ENCODE results near the gene SYTL1. TPM values are rescaled to one million over a fixed set of nuclear protein-coding genes. Genes with fewer than 3 reads are reported as not detected.

Gene SYTL1
- total RNA-seq, 2 experiments from 2014 or later: 81.7 to 117 TPM

- H3K4me3 ChIP-seq (ENCODE audit: low read depth, low read length, poor library complexity, severe bottlenecking): no peak overlapping the region
- no peak overlapping the region for H3K4me2 ChIP-seq (ENCODE audit: low read length)
- no peaks in the 10 kb centered on the region for H3K9me3 ChIP-seq (ENCODE audit: low read length)
- intact Hi-C loops (cut with micrococcal nuclease; ENCODE audit: unreplicated experiment): loop anchor here (10.0 kb wide), 1 partner anchor 49 kb away; no protein-coding TSS in a partner anchor
- no TSS peak for BruUV-seq (replicated peaks)
- no peak overlapping the region for H2AFZ ChIP-seq (ENCODE audit: low read length)
- ChIA-PET CTCF (ENCODE audit: unreplicated experiment) (no interaction called here), POLR2A (interaction anchor here (0.6 kb wide), 1 partner anchor 32 kb away, joined by 4 read pairs; no protein-coding TSS in a partner anchor)
- no peak overlapping the region for H3K27ac ChIP-seq (ENCODE audit: low read depth, low read length, poor library complexity, severe bottlenecking)
- H3K36me3 ChIP-seq (ENCODE audit: insufficient read depth, low read length): no peaks in the 10 kb centered on the region
- no peak for DNase-seq (ENCODE audit: low spot score)
- no peaks in the 10 kb centered on the region for H4K20me1 ChIP-seq (ENCODE audit: insufficient read depth, low read length)
- no peaks in the 10 kb centered on the region for H3K9me2 ChIP-seq (ENCODE audit: insufficient read depth, low read length)
- peaks cover 11% of the 10 kb centered on the region for H3K4me1 ChIP-seq (ENCODE audit: insufficient read depth, low read length, poor library complexity, severe bottlenecking)
- TF ChIP-seq EZH2phosphoT487 (IDR thresholded peaks at IDR 0.05; ENCODE audit: borderline replicate concordance, low read depth, low read length): no peak
- no peak for TF ChIP-seq CTCF (conservative IDR thresholded peaks at IDR 0.05; ENCODE audit: low read length)
- no peaks in the 10 kb centered on the region for H3K79me2 ChIP-seq (ENCODE audit: insufficient read depth, low read depth, low read length)
Observed at GRCh38 chr1:27306071-27306470, 35.8 kb upstream of the SYTL1 start.

GRCh38 chr1:27306892-27307761 is 34.7 kb upstream of the SYTL1 start:
- Histone ChIP-seq H3K4me3 (ENCODE audit: low read depth, low read length, poor library complexity, severe bottlenecking) (no peak overlapping the region), H3K4me1 (ENCODE audit: insufficient read depth, low read length, poor library complexity, severe bottlenecking) (peaks cover 11% of the 10 kb centered on the region), H3K79me2 (ENCODE audit: insufficient read depth, low read depth, low read length) (no peaks in the 10 kb centered on the region), H3K4me2 (ENCODE audit: low read length) (no peak overlapping the region), H2AFZ (ENCODE audit: low read length) (no peak overlapping the region), H3K27ac (ENCODE audit: low read depth, low read length, poor library complexity, severe bottlenecking) (no peak overlapping the region), H3K9me2 (ENCODE audit: insufficient read depth, low read length) (no peaks in the 10 kb centered on the region), H3K9me3 (ENCODE audit: low read length) (no peaks in the 10 kb centered on the region), H3K36me3 (ENCODE audit: insufficient read depth, low read length) (no peaks in the 10 kb centered on the region), H4K20me1 (ENCODE audit: insufficient read depth, low read length) (no peaks in the 10 kb centered on the region)
- ChIA-PET POLR2A (no interaction called here), CTCF (ENCODE audit: unreplicated experiment) (interaction anchor here (0.5 to 0.6 kb wide), 2 partner anchors 34 to 208 kb away, joined by 3 read pairs; no protein-coding TSS in a partner anchor)
- DNase-seq (ENCODE audit: low spot score): no peak
- BruUV-seq (replicated peaks): no TSS peak
- no peak for TF ChIP-seq EZH2phosphoT487 (IDR thresholded peaks at IDR 0.05; ENCODE audit: borderline replicate concordance, low read depth, low read length)
- peak; percentile 23; the same call in 1 of the 2 replicates for TF ChIP-seq CTCF (conservative IDR thresholded peaks at IDR 0.05; ENCODE audit: low read length)
- intact Hi-C loops (cut with micrococcal nuclease; ENCODE audit: unreplicated experiment): loop anchor here (10.0 kb wide), 1 partner anchor 48 kb away; no protein-coding TSS in a partner anchor

All from OCI-LY7 (cell line).